Endometrium (tissue), 2 donors: Measurements from ENCODE around the gene NGDN.
"Not testable (repeated sequence)": the region's sequence is repeated elsewhere in the genome, so short reads cannot be mapped to it uniquely, and the experiment has no call there.

Source experiments
- FAIRE-seq: peaks from 2 replicates; lab custom pipeline; 2012; peaks lifted over from hg19 to GRCh38; lab: Jason Lieb, UNC
- donor health status: control.
- donor health status: control.

NGDN gene

DNA sequence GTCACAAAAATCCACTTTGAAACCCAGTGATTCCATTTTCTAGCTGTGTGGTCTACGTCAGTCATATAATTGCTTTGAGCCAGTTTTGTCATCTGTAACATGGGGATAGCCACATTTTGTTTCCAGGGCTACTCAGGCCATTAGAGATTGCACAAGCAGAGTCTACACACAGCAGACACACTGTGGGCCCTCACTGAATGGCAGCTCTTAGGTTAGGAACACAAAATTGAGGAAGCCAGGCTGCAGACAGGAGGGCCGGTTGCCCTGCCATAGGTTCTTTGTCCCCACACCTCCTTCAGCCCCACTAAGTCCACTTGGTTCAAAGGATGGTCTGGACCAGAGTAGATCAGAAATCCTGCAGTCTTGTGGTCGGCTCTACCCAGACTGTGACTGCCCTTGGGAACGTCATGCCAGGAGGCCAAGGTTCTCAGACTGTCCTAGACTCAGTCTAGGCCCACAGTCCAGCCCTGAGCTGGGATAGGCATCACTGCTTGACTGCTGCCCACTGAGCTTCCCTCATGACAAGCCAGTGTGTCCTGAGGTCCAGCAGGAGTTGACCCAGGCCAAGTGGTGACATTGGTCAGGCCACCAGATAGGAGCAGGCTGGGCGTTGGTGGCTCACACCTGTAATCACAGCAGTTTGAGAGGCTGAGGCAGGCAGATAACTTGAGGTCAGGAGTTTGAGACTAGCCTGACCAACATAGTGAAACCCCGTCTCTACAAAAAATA is 30.2 kb upstream of the NGDN start:
- FAIRE-seq: no peak

DNA sequence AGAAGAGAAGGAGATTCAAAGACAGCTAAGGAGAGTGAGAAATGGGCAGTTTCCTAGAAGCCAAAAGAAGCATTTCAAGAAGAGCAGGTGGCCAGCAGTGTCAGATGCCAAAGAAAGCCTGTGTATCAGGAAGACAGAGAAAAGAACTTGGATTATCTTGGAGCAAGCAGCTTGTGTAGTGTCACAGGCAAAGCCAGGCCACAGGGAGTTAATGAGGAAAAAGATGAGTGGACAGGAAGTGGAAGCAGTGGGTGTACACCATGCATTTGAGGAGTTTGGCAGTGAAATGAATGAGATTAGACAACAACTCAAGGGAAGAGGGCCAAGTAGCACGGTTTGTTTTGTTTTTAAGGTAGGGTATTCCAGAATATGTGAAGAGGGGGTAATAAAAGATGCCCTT is 28.4 kb upstream of the NGDN start:
- no peak for FAIRE-seq

DNA sequence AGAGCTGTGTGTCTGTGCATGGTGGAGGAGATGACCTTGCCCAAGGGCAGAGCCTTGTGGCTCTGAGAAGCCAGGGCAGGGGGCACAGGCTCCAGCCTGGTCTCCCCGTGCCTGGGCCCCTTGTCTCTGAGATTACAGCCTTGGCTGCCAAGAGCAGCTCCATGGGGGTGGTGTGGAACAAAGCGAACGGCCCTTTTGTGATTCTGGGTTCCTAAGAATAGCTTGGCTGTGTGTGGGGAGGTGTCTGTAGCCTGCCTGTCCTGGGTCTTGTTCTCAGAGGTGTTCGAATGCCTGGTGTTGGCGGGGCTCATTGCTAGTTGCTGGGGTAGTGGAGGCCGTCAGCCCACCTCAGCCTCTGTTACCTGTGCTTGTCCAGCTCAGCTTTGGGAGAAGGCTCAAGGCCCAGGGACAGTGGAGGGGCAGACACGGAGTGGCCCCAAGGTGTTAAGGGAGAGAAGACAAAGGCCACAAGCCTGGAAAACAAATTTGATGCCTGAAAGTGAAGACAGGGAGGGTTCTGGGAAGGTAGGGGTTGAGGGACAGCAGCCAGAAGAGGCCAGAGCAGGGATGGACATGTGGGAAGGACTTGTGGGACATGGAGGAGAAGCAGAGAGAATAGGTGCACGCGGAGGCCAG is 26.7 kb upstream of the NGDN start:
- no peak for FAIRE-seq

DNA sequence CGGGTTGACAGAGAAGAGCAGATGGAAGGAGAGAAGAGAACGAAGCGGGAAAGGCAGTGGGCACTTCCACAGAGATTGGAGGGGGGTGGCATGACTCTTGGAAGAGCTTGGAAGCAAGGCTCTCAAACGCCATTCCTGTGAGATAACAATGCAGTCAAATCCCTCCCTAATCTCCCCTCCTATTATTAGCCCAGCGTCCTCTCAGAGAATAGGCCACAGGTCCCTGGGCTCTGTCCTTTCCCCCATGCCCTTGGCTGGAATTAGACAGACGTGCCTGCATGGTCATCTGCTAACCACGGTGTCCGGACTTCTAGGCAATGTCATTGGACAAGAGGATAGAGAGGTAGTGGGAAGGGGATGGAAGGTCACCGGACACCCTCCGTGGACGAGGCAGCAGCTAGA is 26.1 kb upstream of the NGDN start:
- FAIRE-seq: no peak

DNA sequence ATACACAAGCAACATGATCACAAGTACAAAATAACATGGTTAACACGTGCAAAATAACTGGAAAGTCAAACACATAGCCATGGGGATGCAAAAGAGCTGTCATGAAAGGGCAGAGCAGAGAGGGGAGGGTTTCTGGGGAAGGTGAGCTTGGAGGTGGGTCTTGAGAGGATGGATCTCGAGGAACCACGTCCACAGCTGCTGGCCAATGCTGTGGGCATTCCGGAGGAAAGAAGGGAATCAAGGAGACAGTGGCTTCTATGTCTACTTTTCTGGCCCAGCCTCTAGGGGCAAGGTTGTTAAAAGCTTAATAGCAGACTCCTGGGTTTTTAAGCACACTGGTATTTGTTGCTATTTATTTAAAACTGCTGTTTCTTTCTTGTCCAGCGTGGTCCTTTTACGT is 25.6 kb upstream of the NGDN start:
- no peak for FAIRE-seq

DNA sequence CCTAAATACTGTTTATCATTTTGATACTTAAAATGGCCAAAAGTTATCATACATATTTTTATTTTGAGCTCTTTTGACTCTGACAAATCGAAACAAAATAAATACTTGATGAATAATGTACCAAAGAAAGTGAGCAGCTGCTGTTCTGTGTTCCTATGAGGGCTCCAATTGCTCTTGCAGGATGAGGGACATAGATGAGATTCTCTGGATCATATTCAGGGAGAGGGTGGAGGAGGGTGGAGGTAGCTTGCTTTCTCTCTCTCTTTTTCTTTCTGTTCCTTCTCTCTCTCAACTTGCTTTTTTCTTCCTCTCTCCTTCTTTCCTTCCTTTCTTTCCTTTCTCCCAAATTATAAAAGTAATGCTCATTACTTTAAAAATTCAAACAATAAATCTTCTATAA is 25.2 kb upstream of the NGDN start:
- FAIRE-seq: no peak

DNA sequence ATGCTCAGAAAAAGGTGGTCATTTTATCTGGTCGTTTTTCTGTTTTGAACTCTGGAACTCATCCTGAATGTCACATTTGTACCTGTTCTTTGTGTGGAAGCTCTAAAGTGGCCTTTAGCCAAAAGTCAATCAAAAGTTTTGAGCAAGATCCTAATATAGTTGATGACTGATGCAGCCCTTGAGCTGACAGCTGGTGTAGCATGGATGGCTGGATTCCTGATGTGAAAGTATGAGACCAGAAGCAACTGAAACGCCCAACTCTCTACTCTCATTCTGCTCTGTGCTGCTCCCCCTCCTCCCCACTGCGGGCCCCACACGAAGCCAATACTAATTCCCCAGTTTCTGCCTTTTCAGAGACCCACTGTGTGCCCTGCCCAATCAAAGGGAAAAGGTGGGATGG is 23.7 kb upstream of the NGDN start:
- FAIRE-seq: no peak

DNA sequence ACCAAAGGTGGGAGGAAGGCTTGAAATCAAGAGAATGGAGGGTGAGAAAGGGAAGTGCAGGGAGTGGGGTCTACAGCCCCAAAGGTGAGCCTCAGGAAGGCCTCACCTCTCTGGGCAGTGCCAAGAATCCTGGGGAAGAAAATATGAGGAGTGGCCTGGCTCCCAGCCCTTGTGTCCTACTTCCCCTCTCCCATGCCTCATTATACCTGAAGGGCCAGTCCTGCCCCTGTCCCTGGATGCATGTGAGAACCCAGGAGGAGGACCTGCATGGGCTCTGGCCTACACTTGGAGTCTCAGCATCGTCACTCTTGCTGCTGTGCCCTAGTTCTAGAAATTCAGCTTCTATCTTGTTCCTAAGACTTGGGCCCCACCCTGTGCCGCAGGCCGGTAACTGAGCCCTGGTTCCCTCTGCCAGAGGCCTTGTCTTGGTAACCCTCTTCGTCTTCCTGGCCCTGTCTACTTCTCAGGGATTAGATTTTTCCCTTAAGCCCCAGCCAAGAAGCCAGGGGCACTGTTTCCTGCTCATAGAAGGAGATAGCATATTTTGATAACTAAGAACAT is 23.1 kb upstream of the NGDN start:
- FAIRE-seq: no peak

DNA sequence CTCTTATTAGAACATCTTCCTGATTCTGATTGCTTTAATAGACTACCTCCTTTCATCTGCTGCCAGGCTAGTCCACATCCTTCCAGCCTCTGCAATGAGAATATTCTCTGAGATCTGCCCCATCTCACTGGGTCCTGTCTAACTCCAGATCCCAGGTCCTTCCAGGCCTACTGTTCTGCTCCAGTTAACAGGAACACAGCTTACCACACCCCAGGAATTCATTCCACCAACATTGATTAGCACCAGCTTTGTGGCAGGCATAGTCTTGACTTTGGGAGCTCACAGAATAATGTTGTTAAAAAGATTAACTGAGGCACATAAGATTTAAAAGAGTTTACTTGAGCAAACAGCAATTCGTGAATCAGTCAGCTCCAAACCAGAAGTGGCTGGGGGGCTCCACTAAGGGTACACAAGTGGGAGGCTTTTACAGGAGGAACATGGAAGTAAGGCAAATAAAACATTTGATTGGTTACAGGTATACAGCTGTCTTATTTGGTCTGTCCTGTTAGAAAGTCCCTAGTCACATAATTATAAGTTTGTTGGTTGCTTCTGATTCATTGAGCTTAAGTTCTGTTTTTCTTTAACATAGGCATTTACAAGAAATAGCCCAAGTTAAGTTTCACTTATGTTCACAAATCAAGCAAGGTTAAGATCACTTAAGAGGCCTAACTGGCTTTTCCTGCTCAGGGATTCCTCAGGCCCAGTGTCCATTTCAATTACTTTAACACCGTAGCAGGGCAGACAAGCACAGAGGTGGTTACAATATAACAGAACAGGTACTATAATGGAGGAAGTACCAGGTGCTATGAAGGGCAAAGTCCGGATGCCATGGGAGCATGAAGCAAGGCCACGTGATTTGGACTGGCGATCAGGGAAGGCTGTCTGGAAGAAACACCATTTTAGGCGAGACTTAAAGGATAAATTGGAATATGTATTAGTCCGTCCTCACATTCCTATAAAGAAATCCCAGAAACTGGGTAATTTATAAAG is 21.8 kb upstream of the NGDN start:
- FAIRE-seq: no peak

DNA sequence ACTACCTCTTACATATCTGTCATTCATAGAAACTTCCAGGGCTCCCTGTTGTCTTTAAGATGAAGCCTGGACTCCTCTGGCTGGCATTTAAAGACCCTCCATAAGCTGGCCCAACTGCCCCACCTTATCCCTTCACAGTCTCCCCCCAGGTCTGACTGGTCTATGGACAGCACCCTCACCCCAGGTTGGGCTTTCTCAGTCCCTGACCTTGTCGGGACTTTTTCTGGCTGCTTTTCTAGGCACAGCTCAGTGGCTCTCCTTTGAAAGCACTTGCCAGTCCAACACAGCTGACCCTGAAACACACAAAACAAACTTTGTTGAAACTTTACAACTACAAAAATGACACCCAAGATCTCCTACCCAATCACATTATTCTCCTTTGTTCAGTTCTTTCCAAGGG is 20.2 kb upstream of the NGDN start:
- no peak for FAIRE-seq

DNA sequence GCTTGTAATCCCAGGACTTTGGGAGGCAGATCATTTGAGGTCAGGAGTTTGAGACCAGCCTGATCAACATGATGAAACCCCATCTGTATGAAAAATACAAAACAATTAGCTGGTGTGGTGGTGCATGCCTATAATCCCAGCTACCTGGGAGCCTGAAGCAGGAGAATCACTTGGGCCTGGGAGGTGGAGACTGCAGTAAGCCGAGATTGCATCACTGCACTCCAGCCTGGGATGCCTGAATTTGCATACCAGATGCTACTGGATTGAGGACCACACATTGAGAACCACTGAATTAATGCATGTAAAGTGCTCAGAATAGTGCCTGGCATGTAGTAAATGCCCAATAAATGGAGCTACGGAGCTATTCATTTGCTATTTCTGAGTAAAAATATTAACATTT is 19.1 kb upstream of the NGDN start:
- FAIRE-seq: no peak

DNA sequence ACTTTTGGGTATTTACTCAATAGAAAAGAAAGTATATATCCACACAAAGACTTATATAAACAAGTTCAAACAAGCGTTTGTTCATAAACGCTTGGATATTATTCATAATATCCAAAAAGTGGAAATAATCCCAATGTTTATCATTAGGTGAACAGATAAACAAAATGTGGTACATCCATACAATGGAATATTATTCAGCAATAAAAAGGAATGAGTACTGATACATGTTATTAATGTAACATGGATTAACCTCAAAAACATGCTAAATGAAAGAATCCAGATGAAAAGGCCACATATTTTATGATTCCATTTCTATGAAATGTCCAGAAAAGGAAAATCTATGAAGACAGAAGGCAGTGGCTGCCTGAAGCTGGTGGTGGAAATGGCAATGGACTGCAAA is 17.3 kb upstream of the NGDN start:
- no peak for FAIRE-seq

DNA sequence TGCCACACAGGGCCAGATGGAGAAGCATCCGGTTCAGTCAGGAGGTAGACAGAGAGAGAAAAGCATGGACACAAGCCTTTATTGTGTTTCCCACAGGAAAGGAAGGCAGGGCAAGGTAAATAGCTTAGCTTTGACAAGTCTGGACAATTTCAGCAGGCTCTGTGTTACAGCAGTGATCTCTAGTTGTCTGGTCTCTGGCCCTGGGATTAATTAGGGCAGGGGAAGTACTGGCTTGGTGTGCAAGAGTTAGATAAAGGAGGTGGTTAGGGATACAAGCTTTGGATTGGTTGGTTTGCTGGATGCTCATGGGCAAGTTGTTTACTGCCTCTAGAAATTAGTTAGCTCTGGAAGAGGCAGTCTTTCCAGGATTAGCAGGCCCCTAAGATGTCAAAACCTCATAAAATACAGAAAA is 15.1 kb upstream of the NGDN start:
- no peak for FAIRE-seq

DNA sequence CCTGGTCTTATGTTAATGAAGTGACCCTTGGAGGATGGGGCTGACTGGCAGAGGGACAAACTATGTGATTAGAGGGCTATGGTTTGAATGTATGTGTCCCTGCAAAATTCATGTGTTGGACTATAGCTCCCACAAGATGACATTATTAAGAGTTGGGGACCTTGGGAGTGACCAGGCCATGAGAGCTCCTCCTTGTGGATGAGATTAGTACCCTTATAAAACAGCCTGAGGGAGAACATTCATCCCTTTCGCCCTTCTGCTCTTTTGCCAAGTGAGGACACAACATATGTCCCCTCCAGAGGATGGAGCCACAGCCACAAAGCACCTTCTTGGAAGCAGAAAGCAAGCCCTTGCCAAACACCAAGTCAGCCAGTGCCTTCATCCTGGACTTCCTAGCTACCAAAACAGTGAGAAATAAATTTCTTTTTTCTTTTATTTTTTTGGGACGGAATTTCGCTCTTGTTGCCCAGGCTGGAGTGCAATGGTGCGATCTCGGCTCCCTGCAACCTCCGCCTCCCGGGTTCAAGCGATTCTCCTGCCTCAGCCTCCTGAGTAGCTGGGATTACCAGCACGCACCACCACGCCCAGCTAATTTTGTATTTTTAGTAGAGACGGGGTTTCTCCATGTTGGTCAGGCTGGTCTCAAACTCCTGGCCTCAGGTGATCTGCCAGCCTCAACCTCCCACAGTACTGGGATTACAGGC is 12.5 kb upstream of the NGDN start:
- FAIRE-seq: not testable (repeated sequence)

DNA sequence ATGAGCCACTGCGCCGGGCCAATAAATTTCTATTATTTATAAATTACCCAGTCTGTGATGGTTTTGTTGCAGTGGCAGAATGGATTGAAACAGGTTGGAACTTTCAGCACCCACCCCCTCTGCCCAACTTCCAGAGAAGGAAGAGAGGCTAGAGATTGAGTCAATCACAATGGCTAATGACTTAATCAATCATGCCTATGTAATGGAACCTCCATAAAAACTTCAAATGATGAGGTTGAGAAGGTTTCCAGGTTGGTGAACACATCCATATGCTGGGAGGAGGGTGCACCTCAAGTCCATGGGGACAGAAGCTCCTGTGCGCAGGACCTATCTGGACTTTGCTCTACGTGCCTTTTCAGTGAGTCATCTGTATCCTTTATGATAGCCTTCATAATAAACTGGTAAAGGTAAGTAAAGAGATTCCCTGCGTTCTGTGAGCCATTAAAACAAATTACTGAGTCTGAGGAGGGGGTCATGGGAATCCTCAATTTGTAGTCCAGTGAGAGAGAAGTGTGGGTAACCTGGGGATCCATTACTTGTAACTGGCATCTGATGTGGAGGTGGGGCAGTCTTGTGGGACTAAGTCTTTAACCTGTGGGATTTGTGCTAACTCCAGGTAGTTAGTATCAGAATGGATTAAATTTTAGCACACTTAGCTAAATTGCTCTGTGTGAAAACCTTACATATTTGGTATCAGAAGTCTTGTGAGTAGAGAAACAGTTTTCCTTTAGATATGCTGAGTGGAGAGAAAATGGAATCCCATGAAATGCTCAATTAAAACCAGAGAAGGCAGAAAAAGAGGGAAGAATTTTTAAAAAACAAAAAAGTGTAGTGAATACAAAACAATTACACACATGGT is 11.7 kb upstream of the NGDN start:
- no peak for FAIRE-seq

DNA sequence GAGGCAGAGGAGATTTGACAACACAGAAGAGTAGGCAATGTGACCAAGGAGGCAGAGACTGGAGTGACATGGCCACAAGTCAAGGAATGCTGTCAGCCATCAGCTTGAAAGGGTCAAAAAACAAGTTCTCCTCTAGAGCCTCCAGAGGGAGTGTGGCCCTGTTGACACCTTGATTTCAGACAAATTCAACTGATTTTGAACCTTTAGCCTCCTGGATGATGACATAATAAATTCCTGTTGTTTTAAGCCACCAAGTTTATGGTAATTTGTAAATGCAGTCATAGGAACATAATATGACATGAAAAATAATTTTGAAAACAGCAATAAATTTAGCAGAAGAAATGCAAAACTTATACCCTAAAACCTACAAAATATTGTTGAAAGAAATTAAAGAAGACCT is 8.5 kb upstream of the NGDN start:
- no peak for FAIRE-seq

DNA sequence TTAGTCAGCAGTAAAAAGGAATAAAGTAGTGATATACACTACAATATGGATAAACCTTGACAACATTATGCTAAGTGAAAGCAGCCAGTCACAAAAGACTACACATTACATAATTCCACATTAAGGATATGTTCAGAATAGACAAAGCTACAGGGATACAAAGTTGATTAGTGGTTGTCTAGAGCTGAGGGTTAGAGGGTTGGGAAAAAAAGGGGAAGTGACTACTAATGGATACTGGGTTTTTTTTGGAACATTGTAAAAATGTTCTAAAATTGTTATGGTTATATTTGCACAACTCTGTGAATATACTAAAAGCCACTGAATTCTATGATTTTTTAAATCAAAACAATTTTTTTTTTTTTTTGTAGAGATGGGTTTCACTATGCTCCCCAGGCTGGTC is 4.8 kb upstream of the NGDN start:
- FAIRE-seq: no peak

DNA sequence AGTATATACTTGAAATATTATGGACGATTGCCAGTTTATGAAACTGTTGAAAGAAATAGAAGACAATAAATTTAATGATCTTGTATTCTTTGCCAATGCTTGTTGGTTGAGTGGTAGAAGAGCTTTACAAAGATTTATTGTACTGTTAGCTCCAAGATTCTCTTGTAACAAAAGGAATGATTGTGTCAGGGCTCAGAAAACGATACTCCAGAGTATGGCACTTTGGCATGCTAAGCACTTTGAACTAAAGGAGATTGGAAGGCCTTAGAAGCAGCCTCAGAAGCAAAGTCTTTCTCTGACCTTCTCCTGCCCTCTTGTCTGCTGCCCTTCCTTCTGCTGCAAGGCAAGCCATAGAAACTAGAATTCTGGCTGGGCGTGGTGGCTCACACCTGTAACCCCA is 4.2 kb upstream of the NGDN start:
- no peak for FAIRE-seq

DNA sequence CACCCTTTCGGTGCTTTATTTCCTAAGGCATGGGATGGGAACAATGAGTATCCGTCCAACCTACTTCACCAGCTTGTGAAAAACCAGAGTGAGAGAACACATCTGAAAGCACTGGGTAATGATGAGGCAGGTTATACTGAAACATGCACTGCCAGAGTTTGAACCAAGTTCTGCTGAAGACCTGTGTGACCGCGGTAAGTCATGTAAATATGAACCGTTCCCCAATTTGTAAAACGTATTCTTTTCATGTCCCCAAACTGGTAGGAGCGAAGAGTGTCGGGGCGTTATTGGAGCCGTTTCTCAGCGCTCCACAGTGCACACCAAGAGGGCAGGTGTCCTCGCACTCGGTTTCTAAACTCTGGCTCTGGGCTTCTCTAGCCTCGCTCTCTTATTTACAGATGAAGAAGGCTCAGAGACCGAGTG is 788 bp upstream of the NGDN start:
- FAIRE-seq: no peak

DNA sequence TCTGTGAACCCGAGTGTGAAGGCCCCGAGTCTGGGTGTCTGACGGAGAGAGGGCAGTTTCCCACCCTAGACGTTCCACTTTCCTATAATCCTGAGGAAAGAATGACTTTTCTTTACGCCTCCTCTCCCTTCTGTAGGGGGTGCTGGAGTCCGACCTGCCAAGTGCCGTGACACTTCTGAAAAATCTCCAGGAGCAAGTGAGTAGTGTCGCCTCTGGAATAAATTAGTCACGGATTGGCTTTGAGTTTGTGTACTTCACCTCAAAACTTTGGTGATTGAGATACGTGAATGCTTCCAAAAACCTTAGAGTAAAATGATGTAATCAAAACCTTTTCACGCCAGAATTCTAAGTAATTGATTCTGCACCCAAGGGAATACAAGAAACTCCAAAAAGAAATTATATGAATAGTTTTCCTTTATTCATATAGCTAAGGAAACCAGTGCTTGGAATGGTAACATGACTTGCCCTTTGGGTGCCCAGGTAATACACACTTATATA is 452 bp downstream of the NGDN start:
- no peak for FAIRE-seq

DNA sequence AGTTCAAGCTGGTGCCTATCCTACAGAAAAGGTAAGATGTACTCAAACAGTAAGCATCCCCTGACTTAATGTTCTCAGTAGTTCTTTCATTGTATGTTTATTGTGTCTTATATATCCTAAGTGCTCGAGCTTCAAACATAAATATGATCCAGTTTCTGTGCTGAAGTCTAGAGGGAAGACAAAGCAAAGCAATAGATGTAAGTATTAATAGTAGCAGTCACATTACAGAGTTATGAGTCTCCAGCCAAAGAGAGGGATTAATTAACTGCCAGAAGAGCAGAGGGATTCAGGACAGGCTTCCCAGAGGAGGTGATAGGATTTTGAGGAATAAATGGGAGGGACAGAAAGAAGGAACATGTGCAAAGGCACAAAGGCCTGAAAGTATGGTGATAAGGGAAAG is 1.4 kb downstream of the NGDN start:
- no peak for FAIRE-seq
